Measurements from ENCODE around the gene HYI. TPM values are rescaled to one million over a fixed set of nuclear protein-coding genes. Genes with fewer than 3 reads are reported as not detected.
A peak's percentile ranks its signal among the peaks of the same experiment; 100 is the strongest.

The HYI gene
- total RNA-seq, 1 donor from 2014 or later = 25.8 TPM

- H3K36me3 ChIP-seq = peaks cover 0 to 58% of the 10 kb centered on the region in 2 donors
- H3K4me1 ChIP-seq = peaks cover 8% of the 10 kb centered on the region
- no peak overlapping the region for H3K27ac ChIP-seq
- intact Hi-C loops (cut with DNase I) = no loop called here
- H3K9me3 ChIP-seq = no peaks in the 10 kb centered on the region
- TF ChIP-seq POLR2AphosphoS5 (IDR thresholded peaks at IDR 0.05; ENCODE audit: insufficient read depth in 1 of 2, low read depth in 1 of 2) = no peak
- TF ChIP-seq POLR2A (IDR thresholded peaks at IDR 0.05) = no peak
- TF ChIP-seq CTCF (IDR thresholded peaks at IDR 0.05) = no peak
- H3K27me3 ChIP-seq = no peaks in the 10 kb centered on the region
- DNase-seq (ENCODE audit: extremely low spot score in 2 of 2) = no peak
- H3K4me3 ChIP-seq = no peak overlapping the region
Measured at GRCh38 chr1:43437031-43437973, 16.4 kb downstream of the HYI start.

GRCh38 chr1:43436371-43436770, 17.4 kb downstream of the HYI start:
- intact Hi-C loops (cut with DNase I) = no loop called here
- Histone ChIP-seq H3K36me3 (peaks cover 0 to 67% of the 10 kb centered on the region in 2 donors), H3K9me3 (no peaks in the 10 kb centered on the region), H3K4me1 (peaks cover 8% of the 10 kb centered on the region), H3K27me3 (no peaks in the 10 kb centered on the region), H3K27ac (peak overlapping the region; percentile 53), H3K4me3 (no peak overlapping the region)
- TF ChIP-seq CTCF (IDR thresholded peaks at IDR 0.05) (no peak), POLR2AphosphoS5 (IDR thresholded peaks at IDR 0.05; ENCODE audit: insufficient read depth in 1 of 2, low read depth in 1 of 2) (no peak), POLR2A (IDR thresholded peaks at IDR 0.05) (no peak)
- no peak for DNase-seq (ENCODE audit: extremely low spot score in 2 of 2)

- no peak for DNase-seq (ENCODE audit: extremely low spot score in 2 of 2)
- Histone ChIP-seq H3K27me3 (no peaks in the 10 kb centered on the region), H3K27ac (peak overlapping the region; percentile 53), H3K4me3 (no peak overlapping the region), H3K9me3 (no peaks in the 10 kb centered on the region), H3K36me3 (peaks cover 0 to 67% of the 10 kb centered on the region in 2 donors), H3K4me1 (peaks cover 8% of the 10 kb centered on the region)
- TF ChIP-seq POLR2A (IDR thresholded peaks at IDR 0.05) (no peak), CTCF (IDR thresholded peaks at IDR 0.05) (no peak), POLR2AphosphoS5 (IDR thresholded peaks at IDR 0.05; ENCODE audit: insufficient read depth in 1 of 2, low read depth in 1 of 2) (no peak)
- intact Hi-C loops (cut with DNase I) = no loop called here
Measured at GRCh38 chr1:43435146-43436145, 18.3 kb downstream of the HYI start.

GRCh38 chr1:43434256-43434655, 19.5 kb downstream of the HYI start:
- Histone ChIP-seq H3K27me3 (no peaks in the 10 kb centered on the region), H3K36me3 (peaks cover 0 to 70% of the 10 kb centered on the region in 2 donors)
- no peak for DNase-seq (ENCODE audit: extremely low spot score in 2 of 2)

More at GRCh38 chr1:43434256-43434655, 19.5 kb downstream of the HYI start:
- H3K27ac ChIP-seq = no peak overlapping the region
- no peaks in the 10 kb centered on the region for H3K9me3 ChIP-seq
- no peak overlapping the region for H3K4me3 ChIP-seq
- TF ChIP-seq POLR2AphosphoS5 (IDR thresholded peaks at IDR 0.05; ENCODE audit: insufficient read depth in 1 of 2, low read depth in 1 of 2) (peak in 1 of 2 donors; percentile 12), CTCF (IDR thresholded peaks at IDR 0.05) (no peak)
- intact Hi-C loops (cut with DNase I) = no loop called here
- peaks cover 8% of the 10 kb centered on the region for H3K4me1 ChIP-seq

All from vagina (tissue), 2 donors.